VCaP (cell line): ENCODE measurements around the gene TMEM17.

ENCODE experiments used
- H3K27ac ChIP-seq: fragments of 450-650 bp; 2 replicates; pipeline ENCODE4 v1.5.1; 2017
- CTCF ChIP-seq: fragments of 450-650 bp; conservative IDR thresholded peaks from 2 replicates; pipeline ENCODE4 v1.5.1; 2017; ENCODE audit warnings: mild to moderate bottlenecking, moderate library complexity

The TMEM17 gene

DNA sequence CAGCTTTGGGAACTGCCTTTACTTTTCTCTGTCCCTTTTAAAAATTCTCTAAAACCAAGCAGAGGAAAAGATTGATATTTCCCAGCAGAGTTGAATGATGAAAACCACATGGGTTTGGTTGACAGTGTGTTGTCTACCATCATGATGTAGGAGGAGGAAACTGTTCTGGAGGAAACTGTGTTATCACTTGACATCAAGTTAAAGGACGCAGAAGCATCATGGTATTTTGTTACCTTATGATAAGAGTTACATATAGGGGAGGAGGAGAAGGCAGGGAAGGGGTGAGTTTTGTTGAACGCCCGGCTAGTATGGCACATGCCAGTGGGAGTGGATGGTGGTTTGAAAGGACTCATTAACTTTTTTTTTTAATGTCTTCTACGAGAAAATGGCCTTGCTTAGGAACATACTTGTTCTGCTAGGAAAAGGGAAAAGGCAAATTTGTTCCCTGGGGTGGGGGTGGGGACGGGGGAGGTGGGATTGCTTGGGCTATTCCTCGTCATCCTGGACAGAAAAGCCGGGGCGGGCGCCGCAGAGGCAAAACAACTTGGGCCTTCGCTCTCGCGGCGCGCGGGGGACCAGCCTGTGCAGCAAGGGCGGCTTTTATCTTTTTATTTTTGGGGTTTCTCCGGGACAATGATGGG, 766 bp downstream of the TMEM17 start:
- TF ChIP-seq CTCF: no peak
- peak overlapping the region; percentile 95 for H3K27ac ChIP-seq

DNA sequence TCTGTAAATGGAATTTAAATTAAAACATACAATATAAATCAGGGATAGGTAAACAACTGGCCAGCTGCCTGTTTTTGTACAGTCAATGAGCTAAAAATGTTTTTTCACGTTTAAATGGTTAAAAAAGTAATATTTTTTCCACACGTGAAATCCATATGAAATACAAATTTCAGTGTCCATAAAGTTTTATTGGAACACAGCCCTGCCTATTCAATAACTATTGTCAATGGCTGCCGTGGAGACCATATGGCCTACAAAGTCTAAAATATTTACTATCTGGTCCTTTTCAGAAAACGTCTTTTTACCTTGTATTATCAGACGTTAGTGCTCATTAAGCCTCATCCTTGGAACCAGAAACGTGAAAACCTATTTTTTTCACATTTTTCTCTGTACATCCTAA, 1.3 kb downstream of the TMEM17 start:
- no peak overlapping the region for H3K27ac ChIP-seq
- no peak for TF ChIP-seq CTCF

- peak overlapping the region; percentile 32; the same call in 1 of the 2 replicates for H3K27ac ChIP-seq
- no peak for TF ChIP-seq CTCF
Measured at GRCh38 chr2:62501794-62502500, 4.0 kb downstream of the TMEM17 start.

- TF ChIP-seq CTCF: no peak
- H3K27ac ChIP-seq: no peak overlapping the region
Measured at GRCh38 chr2:62501069-62501468, 4.9 kb downstream of the TMEM17 start.

DNA sequence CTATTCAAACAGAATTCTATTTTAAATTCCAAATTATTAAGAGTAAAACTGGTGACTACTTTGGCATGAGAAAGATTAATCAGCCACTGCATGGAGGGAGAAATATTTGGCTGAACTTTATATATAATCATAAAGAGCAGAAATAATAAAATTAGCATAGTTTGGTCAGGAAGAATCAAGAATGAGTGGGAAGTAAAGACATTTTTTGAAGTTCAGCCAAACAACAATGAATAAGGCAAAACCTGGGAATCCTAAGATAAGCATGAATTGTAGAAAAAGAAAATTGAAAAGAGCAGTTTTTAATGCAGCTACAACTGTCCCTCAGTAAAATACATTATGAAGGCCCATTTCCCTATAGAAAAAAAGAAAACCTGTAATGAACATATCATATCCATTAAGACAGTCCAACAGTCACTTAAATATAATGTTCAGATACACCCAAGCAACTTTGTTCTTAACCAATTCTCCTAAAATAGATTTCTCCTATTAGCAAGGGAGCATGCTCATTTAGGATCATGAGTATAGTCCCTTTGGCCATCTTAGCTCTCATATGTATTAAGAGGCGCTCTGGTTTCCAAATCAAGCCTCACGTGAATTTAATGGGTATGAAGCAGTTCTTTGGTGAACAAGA, 6.5 kb downstream of the TMEM17 start:
- TF ChIP-seq CTCF: no peak
- no peak overlapping the region for H3K27ac ChIP-seq

DNA sequence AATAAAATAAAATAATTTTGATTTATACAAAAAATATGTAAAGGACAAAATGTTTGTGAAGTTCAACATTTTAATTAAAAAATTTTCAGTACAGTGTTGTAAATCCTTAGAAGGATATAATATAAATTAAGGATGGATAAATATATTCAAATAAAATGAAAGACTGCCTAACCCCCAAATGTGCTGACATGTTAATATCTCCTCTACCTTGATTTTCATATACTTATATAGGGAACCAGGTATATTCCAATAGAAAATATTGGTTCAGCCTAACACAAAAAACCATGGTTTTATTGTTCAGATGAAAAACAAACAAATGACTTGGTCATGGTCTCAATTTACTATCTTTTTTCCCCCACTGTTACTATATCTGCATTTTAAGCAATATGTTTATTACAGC, 7.3 kb downstream of the TMEM17 start:
- H3K27ac ChIP-seq: no peak overlapping the region
- no peak for TF ChIP-seq CTCF

GRCh38 chr2:62495761-62496160, 10.2 kb downstream of the TMEM17 start:
- H3K27ac ChIP-seq: no peak overlapping the region

More at GRCh38 chr2:62495761-62496160, 10.2 kb downstream of the TMEM17 start:
- no peak for TF ChIP-seq CTCF
